GM06990 (cell line): ENCODE results near the gene BABAM2.

Experiments
- DNase-seq: peaks from one replicate; pipeline ENCODE4 v3.0.0-alpha.2; 2011; ENCODE audit not compliant: insufficient read length; ENCODE audit errors: extremely low read depth
- H3K27me3 ChIP-seq: replicated peaks from 2 replicates; pipeline ENCODE4 v1.6.0; 2011; ENCODE audit warnings: low read length; ENCODE audit not compliant: control insufficient read depth, insufficient read depth
- H3K36me3 ChIP-seq: 2 replicates; pipeline ENCODE4 v1.5.1; 2011; ENCODE audit warnings: low read length; ENCODE audit not compliant: control insufficient read depth, insufficient read depth
- H3K4me3 ChIP-seq: replicated peaks from 2 replicates; pipeline ENCODE4 v1.5.1; 2011; ENCODE audit warnings: low read depth, mild to moderate bottlenecking, control low read depth, low read length
- TF ChIP-seq, protein P1 (sequence below): IDR thresholded peaks from 2 replicates; pipeline ENCODE4 v1.5.1; 2011; ENCODE audit warnings: low read length, control low read depth, mild to moderate bottlenecking, inconsistent platforms; ENCODE audit not compliant: insufficient read depth, poor library complexity, severe bottlenecking

BABAM2 gene

GRCh38 chr2:28359222-28360057, 468.9 kb downstream of the BABAM2 start:
- TF ChIP-seq, protein P1, sequence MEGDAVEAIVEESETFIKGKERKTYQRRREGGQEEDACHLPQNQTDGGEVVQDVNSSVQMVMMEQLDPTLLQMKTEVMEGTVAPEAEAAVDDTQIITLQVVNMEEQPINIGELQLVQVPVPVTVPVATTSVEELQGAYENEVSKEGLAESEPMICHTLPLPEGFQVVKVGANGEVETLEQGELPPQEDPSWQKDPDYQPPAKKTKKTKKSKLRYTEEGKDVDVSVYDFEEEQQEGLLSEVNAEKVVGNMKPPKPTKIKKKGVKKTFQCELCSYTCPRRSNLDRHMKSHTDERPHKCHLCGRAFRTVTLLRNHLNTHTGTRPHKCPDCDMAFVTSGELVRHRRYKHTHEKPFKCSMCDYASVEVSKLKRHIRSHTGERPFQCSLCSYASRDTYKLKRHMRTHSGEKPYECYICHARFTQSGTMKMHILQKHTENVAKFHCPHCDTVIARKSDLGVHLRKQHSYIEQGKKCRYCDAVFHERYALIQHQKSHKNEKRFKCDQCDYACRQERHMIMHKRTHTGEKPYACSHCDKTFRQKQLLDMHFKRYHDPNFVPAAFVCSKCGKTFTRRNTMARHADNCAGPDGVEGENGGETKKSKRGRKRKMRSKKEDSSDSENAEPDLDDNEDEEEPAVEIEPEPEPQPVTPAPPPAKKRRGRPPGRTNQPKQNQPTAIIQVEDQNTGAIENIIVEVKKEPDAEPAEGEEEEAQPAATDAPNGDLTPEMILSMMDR, result no peak
- Histone ChIP-seq H3K36me3 (no peaks in the 10 kb centered on the region), H3K27me3 (no peaks in the 10 kb centered on the region), H3K4me3 (no peak overlapping the region)
- DNase-seq, result peak; percentile 66

GRCh38 chr2:28360058-28360717, 469.7 kb downstream of the BABAM2 start:
- no peak for DNase-seq
- TF ChIP-seq, protein P1, result no peak
- H3K4me3 ChIP-seq, result no peak overlapping the region

GRCh38 chr2:28360718-28361293, 470.3 kb downstream of the BABAM2 start:
- no peak for DNase-seq
- no peak overlapping the region for H3K4me3 ChIP-seq
- TF ChIP-seq, protein P1, result no peak

More at GRCh38 chr2:28360058-28360717, 469.7 kb downstream of the BABAM2 start:
- no peaks in the 10 kb centered on the region for H3K27me3 ChIP-seq
- no peaks in the 10 kb centered on the region for H3K36me3 ChIP-seq

GRCh38 chr2:28361991-28362710, 471.6 kb downstream of the BABAM2 start:
- TF ChIP-seq, protein P1, result no peak
- no peak overlapping the region for H3K4me3 ChIP-seq
- H3K27me3 ChIP-seq, result no peaks in the 10 kb centered on the region
- DNase-seq, result no peak
- H3K36me3 ChIP-seq, result no peaks in the 10 kb centered on the region

More at GRCh38 chr2:28360718-28361293, 470.3 kb downstream of the BABAM2 start:
- Histone ChIP-seq H3K27me3 (no peaks in the 10 kb centered on the region), H3K36me3 (no peaks in the 10 kb centered on the region)

GRCh38 chr2:28362991-28363521, 472.5 kb downstream of the BABAM2 start:
- no peak overlapping the region for H3K4me3 ChIP-seq
- H3K36me3 ChIP-seq, result no peaks in the 10 kb centered on the region
- no peaks in the 10 kb centered on the region for H3K27me3 ChIP-seq
- DNase-seq, result no peak
- TF ChIP-seq, protein P1, result no peak
